MCF 10A (cell line): Measurements from ENCODE around the gene MRPL36. TPM values are rescaled to one million over a fixed set of nuclear protein-coding genes. Genes with fewer than 3 reads are reported as not detected.

Source experiments
- BruUV-seq: library from RNA; stranded (reverse); fragments of 400-500 nt; replicated peaks from 2 replicates; lab custom pipeline; 2021; lab: Mats Ljungman, UMichigan
- CTCF ChIA-PET: fragments of 300-600 bp; sonication (Branson Sonifier 250); formaldehyde crosslinking; extraction: SDS; loops from one replicate; lab custom pipeline; 2021; ENCODE audit warnings: antibody characterized with exemption, inconsistent platforms; lab: Yijun Ruan, JAX
- POLR2A ChIA-PET: fragments of 300-600, 350-650 bp; sonication (Branson Sonifier 250); formaldehyde crosslinking; extraction: SDS; loops from one replicate; lab custom pipeline; 2020; ENCODE audit warnings: antibody characterized with exemption, inconsistent platforms; lab: Yijun Ruan, JAX
- DNase-seq: peaks from one replicate; pipeline ENCODE4 v3.0.0-alpha.2; 2018; ENCODE audit not compliant: unreplicated experiment
- H3K27ac Mint-ChIP-seq: one replicate; pipeline ENCODE4 v1.8.0; 2022; ENCODE audit warnings: mild to moderate bottlenecking, low read depth, mixed read lengths; ENCODE audit not compliant: unreplicated experiment
- H3K27me3 Mint-ChIP-seq: one replicate; pipeline ENCODE4 v1.8.0; 2022; ENCODE audit warnings: mixed read lengths; ENCODE audit not compliant: insufficient read depth, unreplicated experiment
- H3K36me3 Mint-ChIP-seq: one replicate; pipeline ENCODE4 v1.8.0; 2022; ENCODE audit warnings: mild to moderate bottlenecking, moderate library complexity, mixed read lengths; ENCODE audit not compliant: insufficient read depth, unreplicated experiment
- H3K4me1 Mint-ChIP-seq: one replicate; pipeline ENCODE4 v1.8.0; 2022; ENCODE audit warnings: mixed read lengths; ENCODE audit not compliant: insufficient read depth, unreplicated experiment
- H3K4me3 Mint-ChIP-seq: one replicate; pipeline ENCODE4 v1.8.0; 2022; ENCODE audit warnings: mild to moderate bottlenecking, moderate library complexity, mixed read lengths; ENCODE audit not compliant: unreplicated experiment
- H3K9me3 Mint-ChIP-seq: one replicate; pipeline ENCODE4 v1.8.0; 2022; ENCODE audit warnings: mixed read lengths; ENCODE audit not compliant: unreplicated experiment
- intact Hi-C: fragments of 100-400 bp; cut with micrococcal nuclease; formaldehyde crosslinking; loops from 2 replicates; pipeline ENCODE4 v1.14.1; 2022
- total RNA-seq: library from RNA; stranded (reverse); gene quantifications from 2 replicates; pipeline ENCODE4 v1.2.3, GENCODE V29; 2022
- TF ChIP-seq, protein P1 (sequence below): fragments of 200-600 bp; IDR thresholded peaks from one replicate; pipeline ENCODE4 v1.8.0; 2022; ENCODE audit warnings: antibody characterized with exemption, mild to moderate bottlenecking; ENCODE audit not compliant: unreplicated experiment

The MRPL36 gene
- total RNA-seq, 1 experiment from 2014 or later = 101 TPM

DNA sequence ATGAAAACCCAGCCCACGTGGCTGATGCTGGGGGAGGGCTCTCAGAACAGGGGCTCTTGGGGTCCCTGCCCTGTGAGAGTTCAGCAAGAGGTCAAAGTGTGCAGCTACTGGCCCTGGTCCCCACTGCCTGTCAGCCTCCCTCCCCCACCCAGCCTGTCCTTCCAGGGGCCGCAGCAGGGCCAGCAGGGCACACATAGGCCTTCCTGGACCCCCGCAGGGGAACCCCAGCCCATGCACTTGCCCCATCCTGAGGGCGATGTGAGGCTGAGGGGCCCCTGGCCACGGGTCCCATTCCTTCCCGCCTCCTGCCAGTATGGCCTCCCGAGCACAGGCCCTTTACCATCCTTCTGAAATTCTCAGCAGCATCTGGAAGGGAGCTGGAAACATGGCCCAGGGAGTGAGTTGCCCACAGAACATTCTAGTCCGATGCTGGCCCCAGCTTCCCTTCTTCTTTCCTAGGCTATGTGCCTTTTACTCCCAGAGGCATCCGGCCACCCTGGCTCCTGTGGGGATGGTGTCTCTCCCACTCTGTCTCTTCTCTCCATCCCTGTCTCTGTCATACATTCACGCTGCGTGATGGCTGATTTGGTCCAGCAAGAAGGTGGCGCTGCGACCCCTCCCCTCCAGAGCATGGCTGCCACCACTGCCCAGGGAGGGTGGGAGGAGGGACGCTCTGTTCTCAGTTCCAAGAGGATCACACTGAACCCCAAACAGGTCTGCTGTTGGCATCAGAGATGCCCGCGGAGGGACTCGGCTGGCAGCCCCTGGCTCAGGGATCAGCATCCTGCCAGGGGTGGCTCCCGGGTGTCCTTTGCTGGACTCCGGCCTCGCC, 19.6 kb downstream of the MRPL36 start:
- ChIA-PET CTCF (interaction anchor here (1.4 kb wide), 1 partner anchor 16 kb away, joined by 3 read pairs; no protein-coding TSS in a partner anchor), POLR2A (no interaction called here)
- no peak overlapping the region for H3K4me3 Mint-ChIP-seq
- no peaks in the 10 kb centered on the region for H3K27me3 Mint-ChIP-seq
- H3K4me1 Mint-ChIP-seq = no peaks in the 10 kb centered on the region
- BruUV-seq = no TSS peak
- TF ChIP-seq, protein P1, sequence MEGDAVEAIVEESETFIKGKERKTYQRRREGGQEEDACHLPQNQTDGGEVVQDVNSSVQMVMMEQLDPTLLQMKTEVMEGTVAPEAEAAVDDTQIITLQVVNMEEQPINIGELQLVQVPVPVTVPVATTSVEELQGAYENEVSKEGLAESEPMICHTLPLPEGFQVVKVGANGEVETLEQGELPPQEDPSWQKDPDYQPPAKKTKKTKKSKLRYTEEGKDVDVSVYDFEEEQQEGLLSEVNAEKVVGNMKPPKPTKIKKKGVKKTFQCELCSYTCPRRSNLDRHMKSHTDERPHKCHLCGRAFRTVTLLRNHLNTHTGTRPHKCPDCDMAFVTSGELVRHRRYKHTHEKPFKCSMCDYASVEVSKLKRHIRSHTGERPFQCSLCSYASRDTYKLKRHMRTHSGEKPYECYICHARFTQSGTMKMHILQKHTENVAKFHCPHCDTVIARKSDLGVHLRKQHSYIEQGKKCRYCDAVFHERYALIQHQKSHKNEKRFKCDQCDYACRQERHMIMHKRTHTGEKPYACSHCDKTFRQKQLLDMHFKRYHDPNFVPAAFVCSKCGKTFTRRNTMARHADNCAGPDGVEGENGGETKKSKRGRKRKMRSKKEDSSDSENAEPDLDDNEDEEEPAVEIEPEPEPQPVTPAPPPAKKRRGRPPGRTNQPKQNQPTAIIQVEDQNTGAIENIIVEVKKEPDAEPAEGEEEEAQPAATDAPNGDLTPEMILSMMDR = no peak
- no peak overlapping the region for H3K27ac Mint-ChIP-seq
- intact Hi-C loops = no loop called here
- H3K9me3 Mint-ChIP-seq = no peaks in the 10 kb centered on the region
- DNase-seq = no peak
- no peaks in the 10 kb centered on the region for H3K36me3 Mint-ChIP-seq

DNA sequence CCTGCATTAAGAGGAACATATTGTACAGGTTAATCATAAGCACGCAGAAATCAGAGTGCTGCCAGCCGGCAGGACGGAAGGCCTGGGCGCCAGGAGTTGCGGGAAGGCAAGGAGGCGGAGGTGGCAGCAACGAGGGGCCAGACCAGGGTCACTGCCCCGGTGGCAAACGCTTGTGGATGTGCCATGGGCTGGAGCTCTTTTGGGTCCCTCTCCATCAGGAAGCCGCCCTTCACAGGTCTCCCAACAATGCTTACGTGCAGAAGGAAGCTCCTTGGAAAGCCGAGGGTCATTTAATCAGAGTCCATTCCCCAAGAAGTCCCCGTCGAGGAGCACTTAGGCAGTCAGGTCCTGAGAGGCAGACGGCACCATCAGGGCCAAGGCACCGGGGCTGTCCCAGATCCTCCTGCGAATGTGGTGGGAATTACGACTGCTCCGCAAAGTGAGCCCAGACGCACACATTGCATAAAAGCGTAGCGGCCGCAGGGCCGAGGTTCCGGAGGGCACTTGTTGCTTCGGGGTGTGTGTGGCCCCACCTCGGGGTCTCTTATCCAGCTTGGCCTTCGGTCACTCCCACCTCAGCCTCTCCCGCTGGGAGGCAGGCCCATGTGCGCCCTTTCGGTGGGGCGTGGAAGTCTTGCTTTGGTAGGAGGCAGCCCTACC, 20.5 kb downstream of the MRPL36 start:
- no TSS peak for BruUV-seq
- no peaks in the 10 kb centered on the region for H3K27me3 Mint-ChIP-seq
- no peaks in the 10 kb centered on the region for H3K4me1 Mint-ChIP-seq
- no peaks in the 10 kb centered on the region for H3K9me3 Mint-ChIP-seq
- no peak overlapping the region for H3K4me3 Mint-ChIP-seq
- no peaks in the 10 kb centered on the region for H3K36me3 Mint-ChIP-seq
- ChIA-PET CTCF (no interaction called here), POLR2A (no interaction called here)
- TF ChIP-seq, protein P1 = no peak
- no peak for DNase-seq
- no peak overlapping the region for H3K27ac Mint-ChIP-seq
- intact Hi-C loops = no loop called here

DNA sequence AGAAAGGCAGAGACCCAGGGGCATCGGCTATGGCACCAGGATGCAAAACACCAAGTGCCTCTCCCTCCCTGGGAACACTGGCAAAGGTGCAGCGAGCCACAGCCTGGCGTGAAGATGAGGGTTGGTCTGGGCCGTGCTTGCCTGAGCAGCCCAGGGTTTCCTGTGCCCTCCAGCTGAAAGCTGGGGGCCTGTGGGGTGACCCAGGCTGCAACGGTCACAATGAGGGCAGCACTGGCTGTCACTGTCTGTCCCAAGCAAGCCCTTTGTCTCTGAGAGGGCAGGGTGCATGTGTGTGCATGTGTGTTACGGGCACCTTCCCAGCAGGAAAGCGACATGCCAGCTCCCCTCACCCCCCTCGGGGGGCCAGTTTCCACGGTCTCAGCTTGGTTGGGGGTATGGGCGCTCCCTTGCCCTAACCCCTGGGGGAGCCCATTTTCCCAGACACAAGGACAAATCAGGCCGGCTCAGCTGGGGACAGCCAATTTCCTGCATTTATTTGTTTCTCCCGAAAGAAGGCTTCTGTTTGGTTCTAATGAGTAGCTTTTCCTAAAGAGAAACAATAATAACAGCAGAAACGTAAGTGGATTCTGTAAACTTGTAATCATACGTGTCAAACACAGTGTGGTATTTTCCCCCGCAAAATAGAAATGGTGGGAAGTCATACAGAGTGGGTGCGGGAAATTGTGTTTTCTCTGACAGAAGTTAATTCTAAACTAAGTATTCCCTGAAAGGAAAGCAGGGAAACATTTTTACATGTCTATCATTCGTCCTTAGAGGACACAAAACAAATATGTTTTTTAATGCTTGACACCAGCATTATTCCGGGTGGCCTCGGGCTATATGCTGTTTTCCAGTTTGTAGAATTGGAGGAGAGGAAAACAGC, 21.3 kb downstream of the MRPL36 start:
- POLR2A ChIA-PET = no interaction called here
- BruUV-seq = no TSS peak
- Mint-ChIP-seq H3K9me3 (no peaks in the 10 kb centered on the region), H3K27ac (no peak overlapping the region), H3K4me3 (no peak overlapping the region), H3K4me1 (no peaks in the 10 kb centered on the region), H3K36me3 (no peaks in the 10 kb centered on the region), H3K27me3 (no peaks in the 10 kb centered on the region)
- DNase-seq = no peak
- TF ChIP-seq, protein P1 = no peak
- intact Hi-C loops = no loop called here
- CTCF ChIA-PET = interaction anchor here (1.4 kb wide), 1 partner anchor 15 kb away, joined by 3 read pairs; no protein-coding TSS in a partner anchor
